Cardiac muscle cell (in vitro differentiated cells and primary cell): ENCODE results near the gene SZT2. TPM values are rescaled to one million over a fixed set of nuclear protein-coding genes. Genes with fewer than 3 reads are reported as not detected.
A peak's percentile ranks its signal among the peaks of the same experiment; 100 is the strongest.
"Not testable (repeated sequence)": the region's sequence is repeated elsewhere in the genome, so short reads cannot be mapped to it uniquely, and the experiment has no call there.

Source experiments
- DNase-seq, 2 donors: peaks; one replicate each; pipeline versions ENCODE4 v3.0.0 to v3.0.0-alpha.2; 2010 to 2017; ENCODE audit warnings: low read depth in 1 of 2, low spot score in 1 of 2
- H3K27ac ChIP-seq: fragments of 200-600 bp; sonication (generic); 2 replicates; pipeline ENCODE4 v1.5.1; 2016
- H3K27me3 ChIP-seq: fragments of 200-600 bp; sonication (generic); 2 replicates; pipeline ENCODE4 v1.6.0; 2016; ENCODE audit warnings: control low read depth
- H3K36me3 ChIP-seq: fragments of 200-600 bp; sonication (generic); 2 replicates; pipeline ENCODE4 v1.5.1; 2016; ENCODE audit warnings: control low read depth
- H3K4me1 ChIP-seq: fragments of 200-600 bp; sonication (generic); 2 replicates; pipeline ENCODE4 v1.8.1; 2017; ENCODE audit warnings: low read depth, mild to moderate bottlenecking, mixed run types
- H3K4me3 ChIP-seq: fragments of 200-600 bp; sonication (generic); 2 replicates; pipeline ENCODE4 v1.5.1; 2016; ENCODE audit warnings: mild to moderate bottlenecking
- H3K9me3 ChIP-seq: fragments of 200-600 bp; sonication (generic); 2 replicates; pipeline ENCODE4 v1.5.1; 2017; ENCODE audit warnings: low read depth, mild to moderate bottlenecking, control low read depth
- polyA plus RNA-seq: library from polyadenylated mRNA; unstranded; fragments of >200 nt; fragmentation: Nextera tagmentation; extraction: Ambion mirVana; gene quantifications from 2 replicates; pipeline ENCODE4 v1.2.1, GENCODE V29; 2016
- total RNA-seq: library from RNA; depleted of rRNA; stranded (reverse); fragments of >200 nt; gene quantifications from 2 replicates; pipeline ENCODE4 v1.2.3, GENCODE V29; 2016
- TF ChIP-seq, protein P1 (sequence below): IDR thresholded peaks from 2 replicates; pipeline ENCODE4 v1.5.1; 2012; ENCODE audit warnings: low read depth, mild to moderate bottlenecking, low read length

Gene SZT2
- total and polyA plus RNA-seq, 2 experiments from 2014 or later: 11.5 to 28.2 TPM

DNA sequence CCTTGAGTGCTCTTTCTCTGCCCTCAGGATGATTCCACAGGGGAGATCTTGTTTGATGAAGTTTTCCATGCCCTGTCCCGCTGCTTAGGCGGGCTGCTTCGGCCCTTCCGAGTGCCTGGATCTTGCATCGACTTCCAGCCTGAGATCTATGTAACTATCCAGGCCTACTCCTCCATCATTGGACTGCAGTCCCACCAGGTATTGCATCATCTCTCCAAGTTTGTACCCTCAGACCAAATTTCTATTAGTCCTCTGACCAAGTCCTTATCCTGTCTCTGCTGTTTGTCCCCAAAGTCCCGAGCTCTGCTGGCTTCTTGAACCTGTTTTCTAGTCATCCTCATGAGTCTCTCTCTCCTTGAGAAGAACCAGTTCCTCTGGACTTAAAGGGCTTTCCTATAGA, 14.7 kb downstream of the SZT2 start:
- Histone ChIP-seq H3K9me3 (no peaks in the 10 kb centered on the region), H3K27me3 (no peaks in the 10 kb centered on the region), H3K36me3 (peaks cover 6% of the 10 kb centered on the region), H3K27ac (no peak overlapping the region), H3K4me1 (peaks cover 9% of the 10 kb centered on the region), H3K4me3 (no peak overlapping the region)
- TF ChIP-seq, protein P1, sequence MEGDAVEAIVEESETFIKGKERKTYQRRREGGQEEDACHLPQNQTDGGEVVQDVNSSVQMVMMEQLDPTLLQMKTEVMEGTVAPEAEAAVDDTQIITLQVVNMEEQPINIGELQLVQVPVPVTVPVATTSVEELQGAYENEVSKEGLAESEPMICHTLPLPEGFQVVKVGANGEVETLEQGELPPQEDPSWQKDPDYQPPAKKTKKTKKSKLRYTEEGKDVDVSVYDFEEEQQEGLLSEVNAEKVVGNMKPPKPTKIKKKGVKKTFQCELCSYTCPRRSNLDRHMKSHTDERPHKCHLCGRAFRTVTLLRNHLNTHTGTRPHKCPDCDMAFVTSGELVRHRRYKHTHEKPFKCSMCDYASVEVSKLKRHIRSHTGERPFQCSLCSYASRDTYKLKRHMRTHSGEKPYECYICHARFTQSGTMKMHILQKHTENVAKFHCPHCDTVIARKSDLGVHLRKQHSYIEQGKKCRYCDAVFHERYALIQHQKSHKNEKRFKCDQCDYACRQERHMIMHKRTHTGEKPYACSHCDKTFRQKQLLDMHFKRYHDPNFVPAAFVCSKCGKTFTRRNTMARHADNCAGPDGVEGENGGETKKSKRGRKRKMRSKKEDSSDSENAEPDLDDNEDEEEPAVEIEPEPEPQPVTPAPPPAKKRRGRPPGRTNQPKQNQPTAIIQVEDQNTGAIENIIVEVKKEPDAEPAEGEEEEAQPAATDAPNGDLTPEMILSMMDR: no peak
- DNase-seq: no peak

DNA sequence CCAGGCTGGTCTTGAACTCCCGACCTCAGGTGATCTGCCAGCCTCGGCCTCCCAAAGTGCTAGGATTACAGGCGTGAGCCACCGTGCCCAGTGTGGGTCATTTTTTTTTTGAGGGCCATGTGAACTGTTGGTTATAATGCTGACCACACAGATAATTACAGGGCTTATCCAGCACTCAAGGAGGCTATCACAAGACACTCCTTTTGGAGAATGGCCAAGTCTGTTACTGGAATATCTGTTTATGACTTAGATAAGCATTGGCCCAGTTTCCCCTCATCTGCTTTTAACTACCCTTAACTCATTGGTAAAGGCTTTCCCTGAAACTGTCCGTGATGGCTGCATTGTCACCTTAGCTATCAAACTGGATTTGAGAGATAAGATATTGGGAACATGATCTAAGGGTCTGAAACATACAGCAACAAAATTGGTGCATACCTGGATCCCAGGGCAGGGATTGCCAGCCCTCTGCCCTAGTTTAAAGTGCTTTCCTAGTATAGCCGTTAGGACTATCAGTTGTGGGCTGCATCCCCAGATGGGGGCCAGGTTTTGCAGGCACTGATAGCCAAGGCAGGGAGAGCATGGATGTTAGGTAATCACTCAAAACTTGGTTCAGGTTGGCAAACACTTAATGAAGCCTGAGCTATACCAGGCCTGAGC, 15.6 kb downstream of the SZT2 start:
- Histone ChIP-seq H3K4me1 (peaks cover 9% of the 10 kb centered on the region), H3K27me3 (no peaks in the 10 kb centered on the region), H3K36me3 (peaks cover 6% of the 10 kb centered on the region), H3K9me3 (no peaks in the 10 kb centered on the region), H3K27ac (peak overlapping the region; percentile 45), H3K4me3 (no peak overlapping the region)
- DNase-seq: peak in 1 of 2 donors; percentile 44
- TF ChIP-seq, protein P1: no peak

DNA sequence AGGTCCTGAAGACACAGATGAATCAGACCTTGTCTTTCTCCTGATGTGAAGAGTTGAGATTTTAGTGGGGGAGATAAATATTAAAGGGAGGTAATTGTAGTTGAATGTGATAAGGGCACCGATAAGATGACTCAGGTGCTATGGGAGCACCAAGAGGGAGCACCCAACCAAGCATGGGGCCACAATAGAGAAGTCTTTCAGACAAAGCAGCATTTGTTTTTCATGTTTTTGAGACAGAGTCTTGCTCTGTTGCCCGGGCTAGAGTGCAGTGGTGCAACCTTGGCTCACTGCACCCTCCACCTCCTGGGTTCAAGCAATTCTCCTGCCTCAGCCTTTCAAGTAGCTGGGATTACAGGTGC, 16.2 kb downstream of the SZT2 start:
- Histone ChIP-seq H3K4me3 (no peak overlapping the region), H3K27ac (peak overlapping the region; percentile 45), H3K27me3 (no peaks in the 10 kb centered on the region), H3K9me3 (no peaks in the 10 kb centered on the region), H3K36me3 (peaks cover 6% of the 10 kb centered on the region), H3K4me1 (peaks cover 9% of the 10 kb centered on the region)
- no peak for DNase-seq
- TF ChIP-seq, protein P1: no peak

DNA sequence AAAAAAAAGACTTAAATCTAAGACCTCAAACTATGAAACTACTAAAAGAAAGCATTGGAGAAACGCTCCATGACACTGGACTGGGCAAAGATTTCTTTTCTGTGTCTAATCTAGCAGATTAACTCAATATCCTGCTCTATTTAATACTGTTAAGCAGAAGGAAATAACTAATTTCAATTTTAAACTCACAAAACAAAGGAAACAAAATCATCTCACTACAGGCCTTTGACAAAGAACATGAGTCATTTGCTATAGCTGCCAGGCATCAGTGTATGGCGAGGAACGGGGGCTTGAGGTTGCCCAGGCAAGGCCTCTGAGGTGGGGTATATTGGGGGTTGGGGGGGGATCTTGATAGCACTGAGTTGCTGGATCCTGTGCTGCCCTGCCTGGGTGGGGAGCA, 20.9 kb downstream of the SZT2 start:
- no peaks in the 10 kb centered on the region for H3K4me1 ChIP-seq
- H3K27ac ChIP-seq: no peak overlapping the region
- TF ChIP-seq, protein P1: no peak
- no peak for DNase-seq
- H3K36me3 ChIP-seq: peaks cover 6% of the 10 kb centered on the region
- no peaks in the 10 kb centered on the region for H3K9me3 ChIP-seq
- H3K4me3 ChIP-seq: no peak overlapping the region
- no peaks in the 10 kb centered on the region for H3K27me3 ChIP-seq

DNA sequence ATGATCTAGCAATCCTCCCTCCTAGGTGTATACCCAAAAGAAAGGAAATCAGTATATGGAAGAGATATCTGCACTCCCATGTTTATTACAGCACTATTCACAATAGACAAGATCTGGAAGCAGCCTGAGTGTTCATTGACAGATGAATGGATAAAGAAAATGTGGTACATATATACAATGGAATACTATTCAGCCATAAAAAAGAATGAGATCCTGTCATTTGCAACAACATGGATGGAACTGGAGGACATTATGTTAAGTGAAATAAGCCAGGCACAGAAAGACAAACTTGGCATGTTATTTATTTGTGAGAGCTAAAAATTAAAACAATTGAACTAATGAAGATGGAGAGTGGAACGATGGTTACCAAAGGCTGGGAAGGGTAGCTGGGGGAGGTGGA, 23.7 kb downstream of the SZT2 start:
- DNase-seq, H3K4me1 ChIP-seq, H3K27me3 ChIP-seq, H3K4me3 ChIP-seq, H3K9me3 ChIP-seq, H3K36me3 ChIP-seq, H3K27ac ChIP-seq: not testable (repeated sequence)

DNA sequence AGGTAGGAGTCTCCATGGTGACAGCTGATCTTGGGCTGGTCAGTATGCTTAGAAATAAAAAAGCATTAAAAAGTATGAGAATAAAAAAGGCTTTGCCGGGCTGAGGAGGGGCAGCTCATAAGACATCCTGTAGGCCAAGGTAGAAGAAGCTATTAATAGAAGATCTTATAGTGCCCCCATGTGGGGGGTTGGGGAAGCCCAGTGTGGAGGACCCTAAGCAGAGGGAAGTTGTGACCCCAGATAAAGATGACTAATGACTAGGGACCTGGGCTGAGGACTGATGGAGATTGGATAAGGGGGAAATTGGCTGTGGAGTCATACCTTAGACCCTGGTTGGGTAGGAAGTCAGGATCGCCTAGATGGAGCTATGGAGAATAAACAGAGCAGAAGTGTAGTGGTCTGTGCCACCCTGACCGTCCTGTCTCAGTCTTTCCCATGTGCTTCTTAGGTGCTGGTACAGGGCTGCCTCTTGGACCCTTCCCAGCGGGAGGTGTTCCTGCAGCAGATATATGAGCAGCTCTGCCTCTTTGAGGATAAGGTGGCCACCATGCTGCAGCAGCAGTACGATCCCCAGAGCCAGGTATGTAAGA, 25.0 kb downstream of the SZT2 start:
- TF ChIP-seq, protein P1: peak; percentile 63
- H3K9me3 ChIP-seq: no peaks in the 10 kb centered on the region
- no peak overlapping the region for H3K27ac ChIP-seq
- H3K27me3 ChIP-seq: no peaks in the 10 kb centered on the region
- H3K36me3 ChIP-seq: peaks cover 7% of the 10 kb centered on the region
- H3K4me1 ChIP-seq: no peaks in the 10 kb centered on the region
- peak; percentile 64 to 68 for DNase-seq
- H3K4me3 ChIP-seq: no peak overlapping the region
